HG03460 (cell line): ENCODE data around the gene SCP2.

ENCODE experiments used
- ATAC-seq: cut with Tn5 transposase; IDR thresholded peaks from one replicate; pipeline ENCODE4 v1.9.1; 2021; ENCODE audit not compliant: unreplicated experiment

SCP2 gene

DNA sequence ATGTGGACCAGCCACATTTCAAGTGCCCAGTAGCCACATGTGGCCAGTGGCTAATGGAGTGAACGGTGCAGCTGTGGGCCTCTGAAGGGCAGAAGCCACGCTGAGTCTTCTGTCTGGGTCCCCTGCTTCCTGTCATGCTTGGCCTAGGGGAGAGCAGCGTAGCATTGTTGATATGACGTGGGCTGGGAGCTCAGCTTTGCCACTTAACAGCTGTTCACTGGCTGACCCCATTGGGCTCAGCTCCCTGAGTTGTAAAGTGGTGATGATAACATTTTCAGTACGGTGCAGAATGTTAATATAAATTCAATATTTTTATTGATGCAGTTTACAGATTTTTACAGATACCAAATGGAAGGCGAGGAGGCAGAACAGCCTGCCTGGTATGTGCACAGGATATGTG, 139.4 kb downstream of the SCP2 start:
- ATAC-seq: no peak

DNA sequence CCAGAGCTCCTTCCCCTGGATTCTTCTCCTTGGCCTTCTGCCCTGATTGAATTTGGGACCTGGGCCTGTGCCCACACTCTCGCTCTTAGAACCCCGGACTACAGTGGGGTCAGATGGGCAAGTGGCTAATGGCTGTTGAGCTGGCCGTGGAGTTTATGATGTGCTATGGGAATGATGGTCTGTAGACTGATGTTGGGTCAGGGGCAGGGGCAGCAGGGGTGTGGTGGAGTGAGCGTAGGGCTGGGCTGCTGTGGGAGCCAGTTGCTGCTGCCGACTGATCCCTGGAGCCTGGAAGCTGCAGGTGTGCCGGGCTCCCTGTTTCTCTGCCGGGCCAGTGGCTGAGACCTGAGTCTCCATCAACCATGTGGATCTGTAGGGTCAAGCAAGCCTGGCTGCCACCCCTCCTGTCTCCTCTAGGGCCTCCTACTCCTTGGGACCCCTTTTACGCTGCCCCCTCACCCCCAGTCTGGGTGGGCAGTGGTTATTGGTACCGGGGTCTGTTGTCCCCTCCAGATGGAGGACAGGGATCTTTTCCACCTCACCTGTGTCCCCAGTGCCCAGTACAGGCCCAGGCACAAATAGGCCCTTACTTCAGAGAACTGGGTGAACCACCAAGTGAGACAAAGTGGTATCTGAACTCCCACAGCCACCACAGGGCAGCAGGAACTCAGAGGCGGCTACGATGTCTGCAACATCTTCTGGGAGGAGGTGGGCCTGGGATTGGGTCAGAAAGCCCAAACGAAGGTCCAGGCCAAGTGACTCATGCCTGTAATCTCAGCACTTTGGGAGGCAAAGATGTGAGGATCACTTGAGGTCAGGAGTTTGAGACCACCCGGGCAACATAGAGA, 140.0 kb downstream of the SCP2 start:
- ATAC-seq: no peak

DNA sequence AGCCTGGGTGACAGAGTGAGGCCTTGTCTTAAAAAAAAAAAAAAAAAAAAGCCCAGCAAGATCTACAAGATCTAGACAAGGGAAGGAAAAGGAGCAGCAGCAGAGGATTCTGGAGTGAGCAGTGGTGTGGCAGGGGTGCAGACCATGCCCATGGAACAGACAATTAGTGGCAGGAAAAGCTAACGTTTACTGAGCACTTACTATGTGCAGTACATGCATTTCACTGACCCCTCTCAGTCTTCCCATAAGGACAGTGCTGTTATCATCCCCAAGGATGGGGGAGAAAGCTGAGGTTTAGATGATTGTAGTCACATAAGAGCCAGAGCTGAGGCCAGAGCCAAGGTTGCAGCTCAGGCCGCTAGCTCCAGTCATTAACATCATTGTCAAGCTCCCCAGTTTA, 140.8 kb downstream of the SCP2 start:
- ATAC-seq: no peak

DNA sequence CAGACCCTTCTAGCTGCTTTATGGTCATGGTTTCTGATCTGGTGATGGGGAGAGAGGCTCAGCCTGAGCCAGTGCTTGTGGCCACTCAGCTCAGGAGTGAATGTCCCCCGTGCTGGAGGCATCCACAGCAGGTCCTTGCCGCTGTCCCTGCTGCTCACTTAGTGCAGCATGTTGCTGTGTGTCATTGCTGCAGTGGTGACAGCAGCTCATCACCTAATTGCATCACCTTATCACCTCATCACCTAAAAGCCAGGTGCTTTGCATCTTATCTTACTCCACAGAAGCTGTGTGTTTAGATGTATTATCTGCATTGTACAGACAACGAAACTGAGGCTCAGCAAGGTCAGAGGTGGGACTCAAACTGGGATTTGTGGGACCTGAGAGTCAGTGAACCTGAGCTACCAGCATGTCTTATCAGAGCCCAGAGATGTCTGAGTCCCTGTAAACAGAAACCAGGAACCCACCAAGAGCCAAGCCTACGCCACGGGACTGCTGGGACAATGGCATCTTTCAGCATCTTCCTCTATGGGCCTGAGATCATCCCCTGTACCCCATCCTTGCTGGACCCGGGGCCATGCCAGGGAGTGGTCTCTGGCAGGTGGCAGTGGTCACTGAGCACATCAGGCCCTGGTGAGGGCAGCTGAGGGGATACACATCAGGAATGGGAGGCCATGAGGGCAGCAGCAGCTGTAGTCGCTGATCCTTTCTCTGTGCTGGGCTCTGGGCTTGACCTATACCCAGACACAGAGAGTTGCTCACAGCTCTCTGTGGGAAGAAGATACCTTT, 141.4 kb downstream of the SCP2 start:
- ATAC-seq: no peak

DNA sequence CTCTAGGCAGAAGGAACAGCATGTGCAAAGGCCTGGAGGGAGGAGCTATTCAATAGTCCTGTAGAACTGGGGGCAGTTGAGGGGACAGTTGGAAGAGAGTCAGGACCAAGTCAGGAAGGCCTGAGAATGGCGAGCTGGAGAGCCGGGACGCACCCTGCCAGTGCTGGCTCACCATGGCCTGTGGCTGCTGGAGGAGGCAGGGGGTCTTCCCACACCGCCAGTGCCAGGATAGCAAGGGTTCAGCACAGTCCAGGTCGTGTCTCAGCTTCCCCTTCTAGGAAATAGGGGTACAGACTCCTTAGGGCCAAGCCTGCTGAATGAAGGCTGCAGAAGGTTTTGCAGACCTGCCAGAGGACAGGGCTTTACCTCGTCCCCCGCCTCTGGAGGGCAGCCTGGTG, 142.2 kb downstream of the SCP2 start:
- no peak for ATAC-seq

DNA sequence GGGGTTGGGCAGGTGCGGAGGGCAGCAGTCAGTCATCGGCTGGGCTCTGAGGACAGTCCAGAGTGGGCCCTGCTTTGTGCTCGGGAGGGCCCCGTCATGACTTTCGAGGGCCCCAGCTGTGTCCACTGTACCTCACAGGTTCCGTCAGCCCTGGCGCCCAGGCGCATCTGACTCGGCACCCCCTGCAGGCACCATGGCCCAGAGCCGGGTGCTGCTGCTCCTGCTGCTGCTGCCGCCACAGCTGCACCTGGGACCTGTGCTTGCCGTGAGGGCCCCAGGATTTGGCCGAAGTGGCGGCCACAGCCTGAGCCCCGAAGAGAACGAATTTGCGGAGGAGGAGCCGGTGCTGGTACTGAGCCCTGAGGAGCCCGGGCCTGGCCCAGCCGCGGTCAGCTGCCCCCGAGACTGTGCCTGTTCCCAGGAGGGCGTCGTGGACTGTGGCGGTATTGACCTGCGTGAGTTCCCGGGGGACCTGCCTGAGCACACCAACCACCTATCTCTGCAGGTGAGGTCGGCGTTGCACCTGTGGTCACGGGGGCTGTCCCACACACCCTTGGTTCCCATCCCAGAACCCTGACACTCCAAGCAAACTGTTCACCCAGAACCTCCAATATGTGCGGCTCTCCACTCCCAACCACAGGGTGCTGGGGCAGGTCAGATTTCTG, 142.7 kb downstream of the SCP2 start:
- ATAC-seq: no peak

DNA sequence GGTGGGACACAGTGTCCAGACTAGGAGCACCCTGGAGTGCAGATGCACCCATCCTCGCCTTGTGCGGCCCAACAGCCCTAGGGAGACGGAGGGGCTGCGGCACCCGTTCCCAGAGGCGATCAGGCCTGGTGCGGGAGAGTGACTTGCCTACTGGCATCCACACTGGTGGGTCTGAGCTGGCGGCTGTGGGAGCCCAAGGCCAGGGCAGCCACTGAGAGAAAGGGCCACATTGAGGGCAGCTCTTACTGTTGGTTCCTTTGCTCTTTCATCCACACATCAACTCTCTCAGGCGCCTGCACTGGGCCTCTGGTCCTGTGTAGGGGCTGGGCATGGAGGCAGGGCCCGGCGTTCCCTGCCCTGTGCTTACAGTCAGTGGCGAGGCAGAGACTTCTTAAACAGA, 143.5 kb downstream of the SCP2 start:
- no peak for ATAC-seq

DNA sequence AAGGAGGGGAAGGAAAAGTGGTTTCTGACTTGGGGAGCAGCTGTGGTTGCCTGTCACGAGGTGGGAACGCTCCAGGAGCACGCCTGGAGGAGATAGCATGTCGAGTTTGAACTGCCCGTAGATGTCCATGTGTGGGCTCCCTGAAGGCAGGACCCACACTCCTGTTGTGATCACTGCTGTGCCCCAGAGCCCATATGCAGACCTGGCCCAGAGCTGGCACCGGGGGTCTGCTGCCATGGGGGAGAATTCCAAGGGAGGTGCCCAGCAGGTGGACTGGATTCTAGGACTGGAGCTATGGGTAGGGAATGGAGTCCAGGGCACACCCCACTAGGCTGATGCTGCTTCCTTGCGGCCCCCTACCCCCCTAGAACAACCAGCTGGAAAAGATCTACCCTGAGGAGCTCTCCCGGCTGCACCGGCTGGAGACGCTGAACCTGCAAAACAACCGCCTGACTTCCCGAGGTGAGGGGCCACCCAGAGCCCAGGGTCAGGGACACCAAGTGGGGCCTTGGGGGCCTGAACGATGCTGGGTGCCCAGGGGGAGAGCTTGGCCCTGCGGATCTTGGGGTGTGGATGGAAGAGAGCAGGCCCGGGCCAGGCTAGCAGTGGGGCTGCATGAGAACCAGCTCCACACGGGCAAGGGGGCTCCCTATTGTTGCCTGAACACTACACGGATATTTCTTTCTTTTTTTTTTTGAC, 144.2 kb downstream of the SCP2 start:
- no peak for ATAC-seq

DNA sequence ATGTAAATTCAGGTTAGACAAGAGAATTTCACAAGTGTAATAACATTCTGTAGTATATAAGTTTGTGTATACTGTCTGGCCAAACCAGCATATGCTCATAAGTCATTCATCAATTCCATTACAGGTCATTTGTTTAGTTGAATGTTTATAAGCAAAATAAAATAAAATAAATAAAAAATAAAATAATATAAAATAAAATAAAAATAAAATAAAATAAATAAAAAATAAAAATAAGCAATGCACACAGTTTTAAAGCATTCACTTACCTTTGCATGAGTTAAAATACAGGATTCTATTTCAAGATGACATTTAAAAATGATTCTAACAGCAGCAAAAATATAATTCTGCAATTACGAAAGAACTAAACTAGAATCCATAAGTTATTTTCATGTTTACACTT, 144.8 kb downstream of the SCP2 start:
- no peak for ATAC-seq

DNA sequence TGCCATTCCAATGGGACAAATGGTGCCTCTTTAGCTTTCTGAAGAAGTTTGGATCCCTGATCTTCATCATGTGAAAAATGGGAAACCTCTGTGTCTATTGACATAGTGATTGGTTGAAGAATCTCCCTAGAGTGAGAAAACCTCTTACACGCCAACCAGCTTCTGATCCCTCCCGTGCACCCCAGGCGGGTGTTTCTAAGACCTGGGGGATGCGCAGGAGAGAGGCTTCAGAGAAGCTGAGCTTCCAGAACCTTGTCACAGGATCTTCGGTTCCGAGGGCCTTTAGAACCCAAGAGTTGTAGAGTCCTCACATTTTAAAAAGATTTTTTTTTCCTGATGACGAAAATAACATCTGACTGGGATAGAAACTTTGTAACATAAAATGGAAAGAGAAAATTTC, 146.2 kb downstream of the SCP2 start:
- ATAC-seq: no peak

DNA sequence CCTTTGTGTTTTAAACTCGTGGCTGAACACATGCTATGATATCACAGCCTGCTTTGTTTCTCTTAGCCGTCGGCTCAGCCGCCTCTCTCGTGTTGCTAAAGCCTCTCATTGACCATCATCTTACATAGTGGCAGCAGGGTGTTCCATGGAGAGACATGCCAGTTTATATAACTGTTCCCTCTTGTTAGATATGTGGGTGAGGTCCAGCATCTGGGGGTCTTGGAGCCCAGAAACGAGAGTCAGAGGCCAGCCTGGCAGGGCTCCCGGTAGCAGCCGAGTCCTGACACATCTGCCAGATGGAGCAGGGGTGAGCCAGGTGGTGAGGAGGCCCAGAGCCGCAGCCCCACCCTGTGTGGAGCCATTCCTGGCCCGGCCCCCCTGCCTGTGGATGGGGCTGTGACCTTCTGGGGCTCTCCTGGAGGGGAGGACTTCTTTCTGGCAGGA, 146.8 kb downstream of the SCP2 start:
- ATAC-seq: no peak

DNA sequence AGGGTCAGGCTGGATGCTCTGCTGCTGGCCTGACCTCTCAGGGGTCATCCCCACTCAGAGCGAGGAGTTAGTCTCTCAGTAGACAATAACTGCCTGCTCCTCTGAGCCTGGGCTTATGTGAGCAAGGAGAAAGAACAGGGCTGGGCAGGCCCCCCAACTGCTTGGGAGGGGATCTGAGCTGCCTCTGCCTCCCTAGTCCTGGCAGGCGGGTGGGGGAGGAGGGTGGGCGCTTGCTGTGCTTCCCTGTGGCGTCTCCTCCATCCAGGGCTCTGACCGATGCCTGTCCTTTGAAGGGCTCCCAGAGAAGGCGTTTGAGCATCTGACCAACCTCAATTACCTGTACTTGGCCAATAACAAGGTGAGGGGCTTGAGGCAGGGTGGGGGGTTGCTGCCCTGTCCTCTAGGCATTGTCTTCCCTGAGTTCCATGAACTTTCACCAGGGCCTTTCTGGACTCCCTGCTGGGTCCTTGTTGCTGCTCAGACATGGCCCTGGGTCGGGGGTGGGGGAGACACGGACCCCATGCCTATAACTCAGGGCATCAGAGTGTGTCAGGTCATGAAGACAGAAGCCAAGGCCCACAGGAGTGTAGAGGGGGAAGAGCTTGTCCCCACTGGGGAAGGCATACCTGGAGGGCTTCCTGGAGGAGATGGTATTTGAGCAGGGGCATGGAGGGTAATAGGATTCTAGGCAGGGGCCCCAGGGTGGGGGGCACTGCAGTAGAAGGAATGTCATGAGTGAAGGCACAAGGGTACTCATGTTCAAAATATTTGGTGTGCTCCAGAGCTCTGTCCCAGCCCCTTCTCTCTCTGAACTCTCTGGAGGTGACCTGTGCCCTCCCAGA, 147.5 kb downstream of the SCP2 start:
- ATAC-seq: no peak

DNA sequence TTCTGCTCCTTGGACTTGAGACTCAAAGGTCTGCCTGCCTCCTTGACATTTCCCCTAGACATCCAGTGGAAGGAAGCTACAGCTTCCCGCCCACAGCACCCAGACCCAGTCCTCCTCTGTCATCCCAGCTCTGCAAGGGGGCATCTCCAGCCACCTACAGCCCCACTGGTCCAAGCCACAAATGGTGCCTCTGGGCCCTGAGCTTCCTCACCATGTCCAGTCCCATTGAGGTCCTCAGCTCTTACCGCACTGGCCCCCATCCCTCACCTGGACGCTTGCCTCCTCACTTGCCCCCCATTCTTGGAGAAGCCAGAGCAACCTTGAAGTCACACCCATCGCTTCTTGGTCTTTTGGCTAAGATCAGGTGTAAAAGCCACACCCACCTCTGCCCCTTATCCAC, 148.1 kb downstream of the SCP2 start:
- no peak for ATAC-seq

DNA sequence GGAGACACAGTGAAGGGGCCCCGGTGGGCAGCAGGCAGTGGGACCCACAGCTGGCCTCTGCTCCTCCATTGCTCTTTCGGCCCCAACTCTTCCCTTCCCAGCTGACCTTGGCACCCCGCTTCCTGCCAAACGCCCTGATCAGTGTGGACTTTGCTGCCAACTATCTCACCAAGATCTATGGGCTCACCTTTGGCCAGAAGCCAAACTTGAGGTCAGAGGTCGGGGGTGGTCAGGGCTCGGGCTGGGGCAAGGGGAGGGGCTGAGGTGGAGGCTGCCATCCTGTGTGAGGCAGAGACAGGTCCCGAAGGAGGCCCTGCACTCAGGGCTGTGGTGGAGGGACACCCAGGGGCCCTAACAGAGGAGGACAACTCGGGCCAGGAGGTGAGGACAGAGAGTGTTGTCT, 148.7 kb downstream of the SCP2 start:
- no peak for ATAC-seq

DNA sequence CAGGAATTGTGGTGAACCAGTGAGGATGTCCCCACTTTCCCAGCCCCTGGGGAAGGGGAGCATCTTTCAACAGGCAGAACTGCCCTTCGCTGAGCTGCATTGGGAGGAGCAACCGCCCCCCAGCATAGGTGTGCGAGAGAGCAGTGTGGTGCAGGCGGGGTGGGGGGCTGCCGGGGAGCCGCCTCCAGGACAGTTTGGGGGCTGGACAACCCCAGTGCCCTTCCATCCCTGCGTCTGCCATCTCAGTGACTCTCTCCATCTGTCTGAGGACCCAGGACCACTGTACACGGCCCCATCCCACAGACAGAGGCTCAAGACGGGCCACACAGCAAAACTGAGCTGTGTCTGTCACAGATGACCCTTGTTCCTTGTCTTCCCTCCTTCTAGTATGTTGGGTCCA, 149.1 kb downstream of the SCP2 start:
- no peak for ATAC-seq

DNA sequence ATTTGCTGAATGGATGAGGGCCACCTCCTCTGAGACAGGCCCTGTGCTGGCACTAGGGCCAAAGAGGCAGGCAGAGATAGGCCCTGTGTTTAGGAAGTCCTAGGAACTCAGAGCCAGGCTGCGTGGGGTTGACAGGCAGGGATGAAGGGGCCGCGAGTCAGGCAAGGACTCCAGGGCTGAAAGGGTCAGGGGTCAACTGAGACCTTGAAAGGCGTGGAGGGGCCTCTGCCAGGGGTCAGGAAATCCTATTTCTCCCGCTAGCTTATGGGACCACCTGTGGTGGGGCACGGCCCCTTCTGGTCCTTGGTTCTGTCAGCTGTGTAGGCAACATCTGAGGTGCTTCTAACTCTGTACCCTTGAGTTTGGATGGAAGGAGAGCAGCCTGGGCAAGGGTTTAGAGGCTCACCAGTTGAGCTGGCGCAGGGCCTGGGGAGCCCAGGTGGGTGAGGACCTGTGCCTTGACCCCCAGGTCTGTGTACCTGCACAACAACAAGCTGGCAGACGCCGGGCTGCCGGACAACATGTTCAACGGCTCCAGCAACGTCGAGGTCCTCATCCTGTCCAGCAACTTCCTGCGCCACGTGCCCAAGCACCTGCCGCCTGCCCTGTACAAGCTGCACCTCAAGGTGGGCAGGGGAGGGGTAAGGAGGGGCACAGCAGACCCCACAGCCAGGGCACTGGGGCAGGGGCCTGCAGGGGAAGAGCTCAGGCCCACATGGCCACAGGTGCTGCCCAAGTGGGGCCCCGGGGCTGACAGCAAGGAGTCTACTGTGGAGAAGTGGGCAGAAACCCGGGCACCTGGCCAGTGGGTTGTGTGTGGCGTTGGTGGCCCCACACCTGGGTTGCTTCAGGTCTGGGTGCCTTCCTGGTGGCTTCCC, 149.9 kb downstream of the SCP2 start:
- no peak for ATAC-seq

DNA sequence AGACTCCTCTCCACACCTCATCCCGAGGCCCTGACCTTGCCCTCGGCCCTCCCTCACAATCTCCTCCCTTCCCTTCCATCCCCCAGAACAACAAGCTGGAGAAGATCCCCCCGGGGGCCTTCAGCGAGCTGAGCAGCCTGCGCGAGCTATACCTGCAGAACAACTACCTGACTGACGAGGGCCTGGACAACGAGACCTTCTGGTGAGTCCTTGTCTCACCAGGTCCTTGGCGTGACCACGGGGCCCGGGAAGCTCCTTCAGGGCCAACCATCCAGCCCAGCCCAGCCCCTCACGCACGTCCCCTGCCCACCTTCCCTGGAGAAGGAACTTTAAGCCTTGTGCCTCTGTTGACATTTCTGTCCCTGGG, 150.5 kb downstream of the SCP2 start:
- no peak for ATAC-seq

DNA sequence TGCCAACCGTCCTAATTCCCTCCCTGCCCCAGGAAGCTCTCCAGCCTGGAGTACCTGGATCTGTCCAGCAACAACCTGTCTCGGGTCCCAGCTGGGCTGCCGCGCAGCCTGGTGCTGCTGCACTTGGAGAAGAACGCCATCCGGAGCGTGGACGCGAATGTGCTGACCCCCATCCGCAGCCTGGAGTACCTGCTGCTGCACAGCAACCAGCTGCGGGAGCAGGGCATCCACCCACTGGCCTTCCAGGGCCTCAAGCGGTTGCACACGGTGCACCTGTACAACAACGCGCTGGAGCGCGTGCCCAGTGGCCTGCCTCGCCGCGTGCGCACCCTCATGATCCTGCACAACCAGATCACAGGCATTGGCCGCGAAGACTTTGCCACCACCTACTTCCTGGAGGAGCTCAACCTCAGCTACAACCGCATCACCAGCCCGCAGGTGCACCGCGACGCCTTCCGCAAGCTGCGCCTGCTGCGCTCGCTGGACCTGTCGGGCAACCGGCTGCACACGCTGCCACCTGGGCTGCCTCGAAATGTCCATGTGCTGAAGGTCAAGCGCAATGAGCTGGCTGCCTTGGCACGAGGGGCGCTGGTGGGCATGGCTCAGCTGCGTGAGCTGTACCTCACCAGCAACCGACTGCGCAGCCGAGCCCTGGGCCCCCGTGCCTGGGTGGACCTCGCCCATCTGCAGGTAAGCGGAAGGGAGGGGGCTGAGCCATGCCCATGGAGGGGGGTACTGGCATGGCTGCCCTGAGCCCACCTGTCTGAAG, 151.4 kb downstream of the SCP2 start:
- no peak for ATAC-seq

DNA sequence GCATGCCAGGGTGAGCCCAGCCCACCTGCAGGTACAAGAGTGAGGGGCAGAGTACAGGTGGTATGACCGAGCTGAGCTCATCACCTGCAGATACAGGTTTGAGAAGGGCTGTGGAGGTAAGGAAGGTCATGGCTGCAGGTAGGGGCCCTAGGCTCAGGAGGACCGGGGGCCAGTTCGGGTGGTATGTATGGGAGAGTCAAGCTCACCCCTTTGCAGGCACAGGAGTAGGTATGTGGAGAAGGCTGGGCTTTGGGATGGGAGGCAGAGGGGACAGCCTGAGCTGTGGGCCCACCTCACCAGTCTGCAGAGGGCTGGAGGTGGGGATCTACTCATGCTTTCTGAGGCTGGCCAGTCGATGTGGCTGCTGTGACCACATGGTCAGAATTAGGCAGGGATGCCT, 152.2 kb downstream of the SCP2 start:
- no peak for ATAC-seq
